ENCODE measurements around the gene GJD3. TPM values are rescaled to one million over a fixed set of nuclear protein-coding genes. Genes with fewer than 3 reads are reported as not detected.

GJD3 gene
- total RNA-seq, 1 experiment from 2014 or later: not detected

Other genes with a start within 250 kb of the GJD3 start
- 62.1 and 62.8 TPM in 2 replicates for gene MSL1, start 242.8 kb downstream of the GJD3 start, total RNA-seq (2014; rRNA removed)
- gene CASC3, start 224.2 kb downstream of the GJD3 start, total RNA-seq (2014; rRNA removed): 35.5 and 38.3 TPM in 2 replicates
- gene RAPGEFL1, start 187.3 kb downstream of the GJD3 start, total RNA-seq (2014; rRNA removed): 0.98 and 1.6 TPM in 2 replicates
- gene WIPF2, start 145.4 kb downstream of the GJD3 start, total RNA-seq (2014; rRNA removed): 4.6 and 4.9 TPM in 2 replicates
- 43.2 and 46.6 TPM in 2 replicates for gene CDC6, start 76.9 kb downstream of the GJD3 start, total RNA-seq (2014; rRNA removed)
- 24.2 and 29.6 TPM in 2 replicates for gene RARA, start 55.6 kb downstream of the GJD3 start, total RNA-seq (2014; rRNA removed)
- gene TOP2A, start 53.2 kb upstream of the GJD3 start, total RNA-seq (2014; rRNA removed): 264 and 349 TPM in 2 replicates
- gene IGFBP4, start 78.7 kb upstream of the GJD3 start, total RNA-seq (2014; rRNA removed): 47.5 and 55.3 TPM in 2 replicates
- gene TNS4, start 136.9 kb upstream of the GJD3 start, total RNA-seq (2014; rRNA removed): not detected in 2 replicates
- 0.26 TPM in 1 of 2 replicates, not detected in the other for gene CCR7, start 200.7 kb upstream of the GJD3 start, total RNA-seq (2014; rRNA removed)